Measurements from ENCODE around the gene TMEM273. TPM values are rescaled to one million over a fixed set of nuclear protein-coding genes. Genes with fewer than 3 reads are reported as not detected.

Gene TMEM273
- total RNA-seq, 4 donors from 2014 or later = 11.6 to 36.8 (median 25.1) TPM

DNA sequence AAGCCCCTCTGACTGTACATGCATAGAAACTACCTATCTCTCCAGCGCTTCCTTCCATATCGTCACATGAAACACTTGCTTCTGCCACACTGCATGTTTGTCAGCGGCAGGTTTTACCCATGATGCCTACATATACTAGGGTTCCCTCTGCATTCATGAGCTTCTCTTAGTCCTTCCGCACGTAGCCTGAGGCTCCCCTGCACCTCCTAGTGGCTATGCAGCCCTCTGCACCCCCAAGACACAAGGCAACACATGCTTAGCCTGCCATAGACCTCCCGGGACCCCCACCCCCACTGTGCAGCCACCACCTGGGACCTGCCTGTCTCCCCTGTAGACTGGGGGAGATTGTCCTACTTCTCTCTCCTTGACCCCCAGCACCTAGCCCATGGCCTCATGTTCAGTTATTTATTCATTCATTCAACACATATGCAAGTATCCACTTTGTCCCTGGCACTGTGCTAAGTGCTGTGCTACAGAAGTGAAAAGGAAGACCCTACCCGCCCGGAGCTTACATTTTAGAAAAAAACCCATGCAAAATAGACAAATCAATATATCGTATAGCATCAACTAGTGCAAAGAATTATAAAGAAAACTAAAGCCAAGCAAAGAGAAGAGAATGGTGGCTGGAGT is 23.5 kb downstream of the TMEM273 start:
- no peaks in the 10 kb centered on the region for H3K9me3 ChIP-seq
- no peak overlapping the region for H3K27ac ChIP-seq (replicated peaks in 1 of 4)
- intact Hi-C loops (cut with DNase I) = loop anchor here (10.0 kb wide), 1 partner anchor 180 kb away; no protein-coding TSS in a partner anchor
- TF ChIP-seq EP300 (IDR thresholded peaks at IDR 0.05) (no peak), POLR2AphosphoS5 (IDR thresholded peaks at IDR 0.05) (no peak), POLR2A (IDR thresholded peaks at IDR 0.05; ENCODE audit: low read depth) (no peak)
- TF ChIP-seq, protein P1, sequence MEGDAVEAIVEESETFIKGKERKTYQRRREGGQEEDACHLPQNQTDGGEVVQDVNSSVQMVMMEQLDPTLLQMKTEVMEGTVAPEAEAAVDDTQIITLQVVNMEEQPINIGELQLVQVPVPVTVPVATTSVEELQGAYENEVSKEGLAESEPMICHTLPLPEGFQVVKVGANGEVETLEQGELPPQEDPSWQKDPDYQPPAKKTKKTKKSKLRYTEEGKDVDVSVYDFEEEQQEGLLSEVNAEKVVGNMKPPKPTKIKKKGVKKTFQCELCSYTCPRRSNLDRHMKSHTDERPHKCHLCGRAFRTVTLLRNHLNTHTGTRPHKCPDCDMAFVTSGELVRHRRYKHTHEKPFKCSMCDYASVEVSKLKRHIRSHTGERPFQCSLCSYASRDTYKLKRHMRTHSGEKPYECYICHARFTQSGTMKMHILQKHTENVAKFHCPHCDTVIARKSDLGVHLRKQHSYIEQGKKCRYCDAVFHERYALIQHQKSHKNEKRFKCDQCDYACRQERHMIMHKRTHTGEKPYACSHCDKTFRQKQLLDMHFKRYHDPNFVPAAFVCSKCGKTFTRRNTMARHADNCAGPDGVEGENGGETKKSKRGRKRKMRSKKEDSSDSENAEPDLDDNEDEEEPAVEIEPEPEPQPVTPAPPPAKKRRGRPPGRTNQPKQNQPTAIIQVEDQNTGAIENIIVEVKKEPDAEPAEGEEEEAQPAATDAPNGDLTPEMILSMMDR (IDR thresholded peaks at IDR 0.05) = peak; percentile 35 to 60 (median 38)
- H3K4me3 ChIP-seq = no peak overlapping the region
- WGBS = 60% methylated on average over 9 of the region's 9 CpGs
- peaks cover 0 to 27% (median 9%) of the 10 kb centered on the region in 4 donors for H3K36me3 ChIP-seq
- no peaks in the 10 kb centered on the region for H3K27me3 ChIP-seq
- DNase-seq (ENCODE audit: extremely low spot score) = no peak
- H3K4me1 ChIP-seq = peaks cover 0 to 9% (median 3%) of the 10 kb centered on the region in 4 donors

DNA sequence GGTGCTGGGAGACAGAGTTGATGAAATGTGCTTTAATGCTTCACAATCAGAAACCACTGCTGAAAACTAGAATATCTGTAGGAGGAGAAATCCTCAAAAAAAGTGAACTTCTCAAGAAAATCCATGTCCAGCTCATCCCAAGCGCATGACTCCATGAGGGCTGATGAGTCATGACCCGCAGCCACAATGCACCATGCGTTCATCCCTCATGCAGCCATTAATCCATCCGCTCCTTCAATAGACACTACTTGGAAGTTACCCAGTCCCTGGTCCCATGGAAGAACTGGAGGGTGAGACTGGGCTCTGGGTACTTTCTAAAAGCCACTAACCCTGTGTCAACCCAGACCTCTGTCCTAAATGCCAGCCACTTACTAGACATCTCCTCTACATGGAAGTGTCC is 24.4 kb downstream of the TMEM273 start:
- intact Hi-C loops (cut with DNase I) = loop anchor here (10.0 kb wide), 1 partner anchor 179 kb away; no protein-coding TSS in a partner anchor
- WGBS = 98% methylated on average over 4 of the region's 4 CpGs

DNA sequence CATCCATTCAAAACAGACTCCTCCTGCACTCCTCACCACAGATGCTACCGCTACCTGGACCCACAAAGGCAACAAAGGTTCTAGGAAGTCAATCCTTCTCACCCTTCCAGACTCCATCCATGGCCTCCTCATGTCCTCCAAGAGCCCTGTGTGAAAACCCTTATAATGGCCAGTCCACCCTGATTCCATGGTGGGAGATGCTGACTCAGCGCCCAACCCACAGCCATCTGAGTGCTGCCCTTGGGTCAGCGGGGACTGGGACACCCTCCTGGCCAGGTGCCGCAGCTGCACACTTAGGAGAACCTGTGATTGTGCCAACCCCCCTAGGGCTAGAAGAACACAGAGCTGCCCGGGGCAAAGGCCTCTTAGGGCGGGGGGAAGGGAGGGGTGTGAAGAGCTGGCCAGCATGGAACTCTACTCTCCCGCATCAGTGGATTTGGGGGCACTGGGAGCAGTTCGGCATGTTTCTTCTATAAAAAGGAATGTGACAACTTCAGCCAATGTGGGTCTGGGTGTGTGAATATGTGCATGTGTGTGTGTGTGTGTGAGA is 25.4 kb downstream of the TMEM273 start:
- H3K27me3 ChIP-seq = no peaks in the 10 kb centered on the region
- DNase-seq (ENCODE audit: extremely low spot score) = no peak
- no peaks in the 10 kb centered on the region for H3K9me3 ChIP-seq
- H3K4me3 ChIP-seq = no peak overlapping the region
- intact Hi-C loops (cut with DNase I) = loop anchor here (10.0 kb wide), 1 partner anchor 178 kb away; no protein-coding TSS in a partner anchor
- H3K4me1 ChIP-seq = peaks cover 0 to 7% (median 3%) of the 10 kb centered on the region in 4 donors
- TF ChIP-seq POLR2AphosphoS5 (IDR thresholded peaks at IDR 0.05) = no peak
- TF ChIP-seq EP300 (IDR thresholded peaks at IDR 0.05) = no peak
- no peak for TF ChIP-seq POLR2A (IDR thresholded peaks at IDR 0.05; ENCODE audit: low read depth)
- TF ChIP-seq, protein P1 (IDR thresholded peaks at IDR 0.05) = no peak
- 86% methylated on average over 8 of the region's 8 CpGs for WGBS
- H3K36me3 ChIP-seq = peaks cover 0 to 27% (median 9%) of the 10 kb centered on the region in 4 donors
- H3K27ac ChIP-seq (replicated peaks in 1 of 4) = no peak overlapping the region

More for the DNA sequence above, 24.4 kb downstream of the TMEM273 start:
- Histone ChIP-seq H3K27me3 (no peaks in the 10 kb centered on the region), H3K36me3 (peaks cover 0 to 27% (median 9%) of the 10 kb centered on the region in 4 donors), H3K27ac (replicated peaks in 1 of 4) (no peak overlapping the region), H3K4me3 (no peak overlapping the region), H3K4me1 (peaks cover 0 to 9% (median 3%) of the 10 kb centered on the region in 4 donors), H3K9me3 (no peaks in the 10 kb centered on the region)
- DNase-seq (ENCODE audit: extremely low spot score) = no peak
- TF ChIP-seq EP300 (IDR thresholded peaks at IDR 0.05) = no peak
- TF ChIP-seq, protein P1 (IDR thresholded peaks at IDR 0.05) = no peak
- no peak for TF ChIP-seq POLR2A (IDR thresholded peaks at IDR 0.05; ENCODE audit: low read depth)
- TF ChIP-seq POLR2AphosphoS5 (IDR thresholded peaks at IDR 0.05) = no peak

DNA sequence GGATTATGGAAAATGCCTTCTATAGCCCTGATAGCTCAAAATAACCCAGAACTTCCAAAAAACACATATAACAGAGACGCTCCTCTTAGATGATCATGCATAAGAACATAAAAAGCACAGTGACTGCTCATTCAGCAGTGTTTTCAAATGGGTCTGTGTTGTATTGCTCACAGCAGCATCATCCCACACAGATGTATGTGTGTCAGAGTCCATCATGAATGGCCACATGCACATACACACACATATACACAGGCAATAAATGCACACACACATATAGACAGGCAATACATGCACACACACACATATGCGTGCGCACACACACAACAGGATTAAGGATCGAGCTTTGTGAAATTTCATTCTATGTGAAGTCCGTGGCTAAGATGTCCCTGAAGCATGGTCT is 26.1 kb downstream of the TMEM273 start:
- Histone ChIP-seq H3K4me1 (peaks cover 0 to 6% (median 0%) of the 10 kb centered on the region in 4 donors), H3K36me3 (peaks cover 0 to 29% (median 7%) of the 10 kb centered on the region in 4 donors), H3K9me3 (no peaks in the 10 kb centered on the region), H3K4me3 (no peak overlapping the region), H3K27ac (replicated peaks in 1 of 4) (no peak overlapping the region), H3K27me3 (no peaks in the 10 kb centered on the region)
- no peak for DNase-seq (ENCODE audit: extremely low spot score)
- intact Hi-C loops (cut with DNase I) = loop anchor here (10.0 kb wide), 1 partner anchor 177 kb away; no protein-coding TSS in a partner anchor
- TF ChIP-seq EP300 (IDR thresholded peaks at IDR 0.05) (no peak), POLR2A (IDR thresholded peaks at IDR 0.05; ENCODE audit: low read depth) (no peak), POLR2AphosphoS5 (IDR thresholded peaks at IDR 0.05) (no peak)
- TF ChIP-seq, protein P1 (IDR thresholded peaks at IDR 0.05) = no peak
- WGBS = 76% methylated on average over 5 of the region's 5 CpGs
